Colonic mucosa (tissue), 4 donors: Measurements from ENCODE around the gene OBSCN. TPM values are rescaled to one million over a fixed set of nuclear protein-coding genes. Genes with fewer than 3 reads are reported as not detected.
"Not testable (repeated sequence)": the region's sequence is repeated elsewhere in the genome, so short reads cannot be mapped to it uniquely, and the experiment has no call there.

Experiments
- DNase-seq: peaks from one replicate; pipeline ENCODE4 v3.0.0-alpha.2; 2020
- H3K27ac ChIP-seq: fragments of 200-600 bp; one replicate; pipeline ENCODE4 v1.8.0; 2021
- H3K27me3 ChIP-seq: fragments of 200-600 bp; one replicate; pipeline ENCODE4 v1.8.0; 2021
- H3K36me3 ChIP-seq: fragments of 200-600 bp; one replicate; pipeline ENCODE4 v1.8.0; 2021
- H3K4me1 ChIP-seq: fragments of 200-600 bp; one replicate; pipeline ENCODE4 v1.8.0; 2021; ENCODE audit warnings: mild to moderate bottlenecking
- H3K4me3 ChIP-seq: fragments of 200-600 bp; one replicate; pipeline ENCODE4 v1.8.0; 2021
- H3K9ac ChIP-seq, 2 donors: one replicate each; pipeline ENCODE4 v1.7.0; 2013; ENCODE audit warnings: control low read depth in 2 of 2, low read depth in 2 of 2, low read length in 2 of 2
- H3K9me3 ChIP-seq: fragments of 200-600 bp; one replicate; pipeline ENCODE4 v1.8.0; 2021
- intact Hi-C: fragments of 100-400 bp; cut with DNase I; formaldehyde crosslinking; loops from one replicate; pipeline ENCODE4 v1.14.1; 2022
- total RNA-seq, 2 donors: library from RNA; stranded (reverse); fragmentation: NEBNext Ultra II Directional in 1 of 2; extraction: Animal tissue kit (Norgen Biotek cat#: 25700) in 1 of 2; gene quantifications; one replicate each; pipeline ENCODE4 v1.2.1, GENCODE V29; 2021
- TF ChIP-seq, protein P1 (sequence below): fragments of 200-600 bp; IDR thresholded peaks from one replicate; pipeline ENCODE4 v1.8.0; 2022; ENCODE audit warnings: antibody characterized with exemption, mild to moderate bottlenecking
- donor health status: healthy.
- donor health status: DM: no; HTN: no; CAD: no.
- donor health status: DM: no; HTN: no; CAD: no.

The OBSCN gene
- total RNA-seq, 2 donors from 2014 or later: 3.6 to 7.9 TPM

DNA sequence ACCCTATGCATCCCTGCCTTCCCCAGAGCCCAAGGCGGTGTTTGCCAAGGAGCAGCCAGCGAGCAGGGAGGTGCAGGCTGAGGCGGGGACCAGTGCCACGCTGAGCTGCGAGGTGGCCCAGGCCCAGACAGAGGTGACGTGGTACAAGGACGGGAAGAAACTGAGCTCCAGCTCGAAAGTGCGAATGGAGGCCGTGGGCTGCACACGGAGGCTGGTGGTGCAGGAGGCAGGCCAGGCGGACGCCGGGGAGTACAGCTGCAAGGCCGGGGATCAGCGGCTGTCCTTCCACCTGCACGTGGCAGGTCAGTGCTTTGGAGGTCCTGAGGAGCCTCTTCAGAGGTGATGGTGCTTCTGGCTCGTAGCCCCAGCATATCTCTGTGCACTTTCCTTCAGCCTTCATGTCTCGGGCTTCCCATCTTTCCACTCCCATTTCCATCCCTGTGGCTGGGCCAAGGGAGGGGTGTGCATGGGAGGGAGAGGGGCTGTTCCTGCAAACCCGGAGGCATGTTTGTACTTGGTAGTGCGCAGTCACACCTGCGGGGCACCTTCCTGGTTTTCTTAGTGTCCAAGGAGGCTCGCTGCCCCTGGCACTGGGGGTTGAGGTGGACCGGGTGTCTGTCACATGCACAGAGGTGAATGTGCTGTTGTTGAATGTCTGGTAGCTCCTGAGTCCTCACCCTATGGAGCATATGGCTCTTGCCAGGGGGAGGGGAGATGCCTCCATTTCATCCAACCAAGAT lies 56.4 kb downstream of the OBSCN start:
- no peaks in the 10 kb centered on the region for H3K9me3 ChIP-seq
- H3K4me1 ChIP-seq: no peaks in the 10 kb centered on the region
- no peak for DNase-seq
- H3K4me3 ChIP-seq: no peak overlapping the region
- H3K9ac ChIP-seq: no peak overlapping the region
- no peaks in the 10 kb centered on the region for H3K36me3 ChIP-seq
- no peak overlapping the region for H3K27ac ChIP-seq
- TF ChIP-seq, protein P1, sequence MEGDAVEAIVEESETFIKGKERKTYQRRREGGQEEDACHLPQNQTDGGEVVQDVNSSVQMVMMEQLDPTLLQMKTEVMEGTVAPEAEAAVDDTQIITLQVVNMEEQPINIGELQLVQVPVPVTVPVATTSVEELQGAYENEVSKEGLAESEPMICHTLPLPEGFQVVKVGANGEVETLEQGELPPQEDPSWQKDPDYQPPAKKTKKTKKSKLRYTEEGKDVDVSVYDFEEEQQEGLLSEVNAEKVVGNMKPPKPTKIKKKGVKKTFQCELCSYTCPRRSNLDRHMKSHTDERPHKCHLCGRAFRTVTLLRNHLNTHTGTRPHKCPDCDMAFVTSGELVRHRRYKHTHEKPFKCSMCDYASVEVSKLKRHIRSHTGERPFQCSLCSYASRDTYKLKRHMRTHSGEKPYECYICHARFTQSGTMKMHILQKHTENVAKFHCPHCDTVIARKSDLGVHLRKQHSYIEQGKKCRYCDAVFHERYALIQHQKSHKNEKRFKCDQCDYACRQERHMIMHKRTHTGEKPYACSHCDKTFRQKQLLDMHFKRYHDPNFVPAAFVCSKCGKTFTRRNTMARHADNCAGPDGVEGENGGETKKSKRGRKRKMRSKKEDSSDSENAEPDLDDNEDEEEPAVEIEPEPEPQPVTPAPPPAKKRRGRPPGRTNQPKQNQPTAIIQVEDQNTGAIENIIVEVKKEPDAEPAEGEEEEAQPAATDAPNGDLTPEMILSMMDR: no peak
- intact Hi-C loops: no loop called here
- no peaks in the 10 kb centered on the region for H3K27me3 ChIP-seq

DNA sequence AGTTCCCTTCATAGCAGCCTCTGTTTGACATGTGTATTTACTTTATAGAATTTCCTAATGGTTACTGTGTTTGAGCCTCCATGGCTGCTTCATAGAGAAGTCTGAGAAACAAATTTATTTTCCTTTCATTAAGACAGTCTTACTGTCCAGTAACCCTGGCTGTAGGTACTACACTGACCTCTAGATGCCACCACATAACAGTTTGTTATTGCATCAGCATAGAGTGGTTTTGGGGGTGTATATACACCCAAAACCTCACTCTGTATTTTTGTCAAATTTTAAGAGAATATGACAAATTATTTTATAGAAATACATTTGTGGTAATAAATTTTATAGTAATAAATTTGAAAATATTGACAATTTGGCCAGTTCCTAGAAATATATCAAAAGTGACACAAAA lies 57.3 kb downstream of the OBSCN start:
- no peak for DNase-seq
- intact Hi-C loops: no loop called here
- Histone ChIP-seq H3K9ac (no peak overlapping the region), H3K4me1 (no peaks in the 10 kb centered on the region), H3K9me3 (no peaks in the 10 kb centered on the region), H3K36me3 (no peaks in the 10 kb centered on the region), H3K27ac (no peak overlapping the region), H3K27me3 (no peaks in the 10 kb centered on the region), H3K4me3 (no peak overlapping the region)
- TF ChIP-seq, protein P1: no peak

DNA sequence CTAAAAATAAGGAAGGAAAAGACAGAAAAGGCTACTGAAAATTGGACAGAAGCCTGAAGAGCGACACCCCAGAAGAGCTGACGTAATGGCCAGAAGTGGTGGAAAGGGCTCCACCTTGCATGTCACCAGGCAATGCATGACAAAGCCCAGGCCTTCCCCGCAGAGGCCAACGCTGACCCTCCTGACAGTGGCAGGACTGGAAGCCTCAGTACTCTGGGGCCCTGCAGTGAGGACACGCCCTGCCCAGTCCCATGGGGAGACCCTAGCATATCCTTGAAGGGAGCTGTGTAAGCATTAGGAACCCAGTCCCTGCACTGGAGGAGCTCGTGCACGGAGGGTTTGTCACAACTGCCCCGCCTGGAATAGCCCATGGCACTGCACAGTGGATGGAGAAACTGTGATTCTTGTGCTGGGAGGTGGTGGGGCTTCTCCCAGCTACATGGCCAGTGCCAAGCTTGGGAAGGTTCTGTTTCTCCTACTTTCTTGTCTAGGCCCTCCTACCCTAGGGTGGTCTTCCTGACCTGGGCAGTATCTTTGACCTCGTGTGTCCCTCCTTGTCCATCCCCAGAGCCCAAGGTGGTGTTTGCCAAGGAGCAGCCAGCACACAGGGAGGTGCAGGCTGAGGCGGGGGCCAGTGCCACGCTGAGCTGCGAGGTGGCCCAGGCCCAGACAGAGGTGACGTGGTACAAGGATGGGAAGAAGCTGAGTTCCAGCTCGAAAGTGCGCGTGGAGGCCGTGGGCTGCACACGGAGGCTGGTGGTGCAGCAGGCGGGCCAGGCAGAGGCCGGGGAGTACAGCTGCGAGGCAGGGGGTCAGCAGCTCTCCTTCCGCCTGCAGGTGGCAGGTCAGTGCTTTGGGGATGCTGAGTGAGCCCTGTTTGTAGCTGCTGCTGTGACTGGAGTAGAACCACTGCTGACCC lies 60.4 kb downstream of the OBSCN start:
- TF ChIP-seq, protein P1: no peak
- no peak for DNase-seq
- Histone ChIP-seq H3K4me3 (no peak overlapping the region), H3K36me3 (no peaks in the 10 kb centered on the region), H3K4me1 (no peaks in the 10 kb centered on the region), H3K27ac (no peak overlapping the region), H3K9ac (no peak overlapping the region), H3K9me3 (no peaks in the 10 kb centered on the region), H3K27me3 (no peaks in the 10 kb centered on the region)
- intact Hi-C loops: no loop called here

DNA sequence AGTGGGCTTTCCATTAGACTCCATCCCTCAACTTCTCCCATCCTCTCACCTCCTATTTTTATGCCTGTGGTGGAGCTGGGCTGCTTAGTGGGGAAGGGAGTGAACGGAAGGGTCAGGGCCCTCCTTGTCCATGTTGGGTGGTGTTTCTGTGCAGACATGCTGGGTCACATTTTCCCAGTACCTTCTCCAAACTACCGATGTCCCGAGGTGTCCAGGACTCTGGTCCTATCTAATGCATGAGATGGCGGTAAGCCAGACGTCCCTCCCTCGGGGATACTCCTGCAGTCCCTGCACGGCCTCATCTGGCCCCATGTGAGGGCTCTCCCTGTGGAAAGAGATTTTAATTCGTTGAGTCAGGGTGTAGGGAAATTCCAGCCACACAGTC lies 61.0 kb downstream of the OBSCN start:
- Histone ChIP-seq H3K27ac (no peak overlapping the region), H3K4me3 (no peak overlapping the region), H3K4me1 (no peaks in the 10 kb centered on the region), H3K9me3 (no peaks in the 10 kb centered on the region), H3K36me3 (no peaks in the 10 kb centered on the region), H3K27me3 (no peaks in the 10 kb centered on the region), H3K9ac (no peak overlapping the region)
- TF ChIP-seq, protein P1: no peak
- intact Hi-C loops: no loop called here
- no peak for DNase-seq

DNA sequence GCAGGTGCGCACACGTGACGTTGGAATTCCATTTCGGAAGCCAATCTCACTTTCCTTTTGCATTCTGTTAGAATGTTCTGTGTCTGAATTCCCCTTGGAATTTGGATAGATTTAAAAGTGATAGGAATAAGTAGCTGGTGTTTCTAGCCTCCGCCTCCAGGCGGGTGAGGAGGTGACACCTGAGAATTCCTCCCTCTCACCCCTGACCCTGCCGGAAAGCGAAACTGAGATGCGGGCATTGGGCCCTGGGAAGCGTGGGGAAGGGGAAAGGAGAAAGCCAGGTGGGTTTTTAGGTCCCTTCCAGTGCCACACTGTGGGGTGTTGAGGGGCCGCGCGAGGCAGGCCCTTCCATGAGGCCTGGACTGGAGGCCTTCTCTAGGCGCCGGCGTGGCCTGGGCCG lies 61.6 kb downstream of the OBSCN start:
- H3K9me3 ChIP-seq, H3K36me3 ChIP-seq, H3K9ac ChIP-seq, DNase-seq, H3K4me1 ChIP-seq, H3K27me3 ChIP-seq, H3K27ac ChIP-seq, H3K4me3 ChIP-seq, intact Hi-C loops: not testable (repeated sequence)

DNA sequence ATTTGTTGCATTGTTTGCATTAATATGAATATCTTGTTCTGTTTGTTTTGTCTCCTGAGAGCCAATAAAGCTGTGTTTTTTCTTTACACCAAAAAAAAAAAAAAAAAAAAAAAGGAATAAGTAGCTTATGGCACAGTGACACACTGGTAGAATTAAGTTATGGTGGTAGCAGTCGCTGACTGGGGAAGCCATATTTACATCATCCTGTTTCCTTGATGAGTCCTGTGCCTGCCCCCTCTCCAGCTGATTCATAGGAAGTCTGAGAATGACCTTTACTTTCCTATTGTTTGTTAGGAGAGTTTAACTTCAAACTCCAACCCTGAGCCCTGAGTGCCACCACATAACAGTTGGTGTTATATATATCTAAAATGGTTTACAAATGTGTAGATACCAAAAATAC lies 62.2 kb downstream of the OBSCN start:
- intact Hi-C loops: no loop called here
- TF ChIP-seq, protein P1: no peak
- Histone ChIP-seq H3K4me3 (no peak overlapping the region), H3K9me3 (no peaks in the 10 kb centered on the region), H3K27ac (no peak overlapping the region), H3K36me3 (no peaks in the 10 kb centered on the region), H3K4me1 (no peaks in the 10 kb centered on the region), H3K27me3 (no peaks in the 10 kb centered on the region), H3K9ac (no peak overlapping the region)
- DNase-seq: peak; percentile 1
